HT1080 (cell line): ENCODE results near the gene SSH3. TPM values are rescaled to one million over a fixed set of nuclear protein-coding genes. Genes with fewer than 3 reads are reported as not detected.
A peak's percentile ranks its signal among the peaks of the same experiment; 100 is the strongest.

Experiments
- DNase-seq: peaks from one replicate; pipeline ENCODE4 v3.0.0-alpha.2; 2015; ENCODE audit warnings: low read depth
- total RNA-seq: library from RNA; depleted of rRNA; stranded (reverse); fragments of >200 nt; shearing (Covaris generic); gene quantifications from 2 replicates; pipeline ENCODE4 v1.2.3, GENCODE V29; 2014

SSH3 gene
- total RNA-seq, 1 experiment from 2014 or later: 2.9 TPM

GRCh38 chr11:67290801-67291200 lies 12.5 kb upstream of the SSH3 start:
- DNase-seq: no peak

- DNase-seq: no peak
These were observed 11.6 kb upstream of the SSH3 start for GRCh38 chr11:67291481-67292381.

- DNase-seq: no peak
These were observed 10.7 kb upstream of the SSH3 start for GRCh38 chr11:67292671-67293070.

- DNase-seq: peak; percentile 75
These were observed 10.2 kb upstream of the SSH3 start for GRCh38 chr11:67293090-67293489.

- DNase-seq: no peak
These were observed 7.5 kb upstream of the SSH3 start for GRCh38 chr11:67295846-67296245.

GRCh38 chr11:67298786-67299185 lies 4.5 kb upstream of the SSH3 start:
- DNase-seq: no peak

GRCh38 chr11:67299471-67300191 lies 3.7 kb upstream of the SSH3 start:
- DNase-seq: no peak

GRCh38 chr11:67300256-67300755 lies 3.0 kb upstream of the SSH3 start:
- no peak for DNase-seq

GRCh38 chr11:67300756-67301312 lies 2.5 kb upstream of the SSH3 start:
- no peak for DNase-seq

- no peak for DNase-seq
These were observed 1.9 kb upstream of the SSH3 start for GRCh38 chr11:67301313-67301921.

GRCh38 chr11:67301951-67302516 lies 1.3 kb upstream of the SSH3 start:
- DNase-seq: no peak

- no peak for DNase-seq
These were observed 679 bp upstream of the SSH3 start for GRCh38 chr11:67302571-67303131.

GRCh38 chr11:67303835-67304411 lies 593 bp downstream of the SSH3 start:
- no peak for DNase-seq

GRCh38 chr11:67304511-67305113 lies 1.3 kb downstream of the SSH3 start:
- no peak for DNase-seq

- no peak for DNase-seq
These were observed 3.6 kb downstream of the SSH3 start for GRCh38 chr11:67306769-67307544.

- no peak for DNase-seq
These were observed 4.2 kb downstream of the SSH3 start for GRCh38 chr11:67307545-67308001.

- no peak for DNase-seq
These were observed 4.9 kb downstream of the SSH3 start for GRCh38 chr11:67308031-67308866.

GRCh38 chr11:67309166-67309565 lies 5.8 kb downstream of the SSH3 start:
- DNase-seq: no peak
